MM.1S (cell line): ENCODE results near the gene MS4A10.

Source experiments
- CTCF ChIP-seq: fragments of 300-600 bp; sonication (generic); IDR thresholded peaks from 2 replicates; pipeline ENCODE4 v1.5.1; 2016; ENCODE audit warnings: antibody characterized with exemption, low read length, mixed read lengths
- EZH2 ChIP-seq: fragments of 300-600 bp; sonication (generic); optimal IDR thresholded peaks from 2 replicates; pipeline ENCODE3; 2017; ENCODE audit warnings: low read depth, mild to moderate bottlenecking, antibody characterized with exemption, low read length, mixed read lengths

- peak; percentile 96 for TF ChIP-seq CTCF
- TF ChIP-seq EZH2, result no peak
Observed at GRCh38 chr11:60831143-60831500, 46.0 kb downstream of the MS4A10 start.
